Small intestine (tissue), 7 donors: Measurements from ENCODE around the gene SLC18B1. TPM values are rescaled to one million over a fixed set of nuclear protein-coding genes. Genes with fewer than 3 reads are reported as not detected.
"Not testable (repeated sequence)": the region's sequence is repeated elsewhere in the genome, so short reads cannot be mapped to it uniquely, and the experiment has no call there.

Source experiments
- DNase-seq, 2 donors: peaks; one replicate each; pipeline versions ENCODE4 v3.0.0 to v3.0.0-alpha.2; 2013
- FAIRE-seq: peaks from 2 replicates; lab custom pipeline; 2012; peaks lifted over from hg19 to GRCh38; lab: Jason Lieb, UNC
- H3K27ac ChIP-seq, 3 donors: one replicate each; pipeline ENCODE4 v1.5.1; 2013; ENCODE audit warnings: low read length in 2 of 3, mild to moderate bottlenecking in 2 of 3, control low read depth in 1 of 3, inconsistent platforms in 1 of 3, low read depth in 1 of 3, moderate library complexity in 1 of 3
- H3K27me3 ChIP-seq, 3 donors: one replicate each; pipeline ENCODE4 v1.6.1; 2013; ENCODE audit warnings: low read length in 3 of 3, inconsistent platforms in 1 of 3; ENCODE audit not compliant: control insufficient read depth in 3 of 3, insufficient read depth in 3 of 3
- H3K36me3 ChIP-seq, 3 donors: one replicate each; pipeline ENCODE4 v1.6.1; 2013; ENCODE audit warnings: low read length in 3 of 3, inconsistent platforms in 1 of 3, low read depth in 1 of 3, mild to moderate bottlenecking in 1 of 3, moderate library complexity in 1 of 3; ENCODE audit not compliant: control insufficient read depth in 3 of 3, insufficient read depth in 2 of 3
- H3K4me1 ChIP-seq, 3 donors: one replicate each; pipeline ENCODE4 v1.6.1; 2013; ENCODE audit warnings: low read length in 2 of 3, inconsistent platforms in 1 of 3, low read depth in 1 of 3, mild to moderate bottlenecking in 1 of 3, moderate library complexity in 1 of 3; ENCODE audit not compliant: control insufficient read depth in 3 of 3, insufficient read depth in 2 of 3
- H3K4me3 ChIP-seq, 3 donors: one replicate each; pipeline ENCODE4 v1.5.1; 2013; ENCODE audit warnings: low read length in 3 of 3, control low read depth in 1 of 3, inconsistent platforms in 1 of 3, low read depth in 1 of 3, mild to moderate bottlenecking in 1 of 3, moderate library complexity in 1 of 3
- H3K9me3 ChIP-seq, 2 donors: one replicate each; pipeline ENCODE4 v1.6.1; 2013; ENCODE audit warnings: low read depth in 1 of 2, low read length in 1 of 2; ENCODE audit not compliant: control insufficient read depth in 2 of 2, insufficient read depth in 1 of 2
- WGBS, 3 donors: extraction: QIAGEN DNeasy Blood & Tissue Kit; methylation state at CpG; one replicate each; pipeline ENCODE4 v1.1.7; 2013; 5-methylcytosine and 5-hydroxymethylcytosine counted together
- polyA plus RNA-seq, 4 donors: library from polyadenylated mRNA; stranded (reverse) in 3 of 4; unstranded in 1 of 4; fragments of 200-250 nt in 3 of 4; fragments of 120-200 nt in 1 of 4; gene quantifications; one replicate each; pipeline versions ENCODE4 v1.2.1 to v1.2.3, GENCODE V29; 2013
- donor health status: healthy with polysubstance abuse.
- donor health status: control.
- donor health status: control.
- donor health status: Bipolar disorder and iron deficiency.
- donor health status: healthy.

SLC18B1 gene
- polyA plus RNA-seq, 4 donors, result 6.2 to 23.0 (median 15.0) TPM

DNA sequence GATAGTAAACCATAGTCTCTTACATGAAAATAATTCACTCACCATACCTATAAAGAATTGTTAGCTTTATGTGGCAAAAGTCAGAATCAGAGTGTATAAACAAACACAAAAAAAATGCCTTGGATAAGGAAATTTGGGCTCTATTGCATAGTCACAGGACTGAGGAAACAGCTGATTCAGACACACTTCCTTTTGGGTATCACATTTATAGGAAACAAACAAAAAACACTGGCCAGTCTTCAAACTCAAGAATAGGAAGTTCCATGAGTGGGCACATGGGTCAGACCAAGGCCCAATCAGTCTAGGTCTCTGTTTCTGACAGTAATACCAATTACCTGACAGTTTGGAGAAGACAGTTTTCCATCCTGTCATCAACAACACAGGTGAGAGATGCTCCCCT, 8.0 kb downstream of the SLC18B1 start:
- FAIRE-seq, result no peak
- peaks cover 2 to 24% (median 2%) of the 10 kb centered on the region in 3 donors for H3K36me3 ChIP-seq

GRCh38 chr6:132789396-132789776, 9.1 kb downstream of the SLC18B1 start:
- DNase-seq (no peak), FAIRE-seq (no peak)
- no peaks in the 10 kb centered on the region for H3K9me3 ChIP-seq
- no peaks in the 10 kb centered on the region for H3K4me1 ChIP-seq
- no peak overlapping the region for H3K4me3 ChIP-seq
- H3K36me3 ChIP-seq, result peaks cover 2 to 19% (median 6%) of the 10 kb centered on the region in 3 donors
- 91 to 96% (median 93%) methylated on average over 4 of the region's 4 CpGs for WGBS, 3 donors
- H3K27ac ChIP-seq, result no peak overlapping the region
- no peaks in the 10 kb centered on the region for H3K27me3 ChIP-seq

More for the DNA sequence above, 8.0 kb downstream of the SLC18B1 start:
- H3K4me1 ChIP-seq, result no peaks in the 10 kb centered on the region
- H3K9me3 ChIP-seq, result no peaks in the 10 kb centered on the region
- H3K27ac ChIP-seq, result no peak overlapping the region
- DNase-seq, result no peak
- no peaks in the 10 kb centered on the region for H3K27me3 ChIP-seq
- H3K4me3 ChIP-seq, result no peak overlapping the region

DNA sequence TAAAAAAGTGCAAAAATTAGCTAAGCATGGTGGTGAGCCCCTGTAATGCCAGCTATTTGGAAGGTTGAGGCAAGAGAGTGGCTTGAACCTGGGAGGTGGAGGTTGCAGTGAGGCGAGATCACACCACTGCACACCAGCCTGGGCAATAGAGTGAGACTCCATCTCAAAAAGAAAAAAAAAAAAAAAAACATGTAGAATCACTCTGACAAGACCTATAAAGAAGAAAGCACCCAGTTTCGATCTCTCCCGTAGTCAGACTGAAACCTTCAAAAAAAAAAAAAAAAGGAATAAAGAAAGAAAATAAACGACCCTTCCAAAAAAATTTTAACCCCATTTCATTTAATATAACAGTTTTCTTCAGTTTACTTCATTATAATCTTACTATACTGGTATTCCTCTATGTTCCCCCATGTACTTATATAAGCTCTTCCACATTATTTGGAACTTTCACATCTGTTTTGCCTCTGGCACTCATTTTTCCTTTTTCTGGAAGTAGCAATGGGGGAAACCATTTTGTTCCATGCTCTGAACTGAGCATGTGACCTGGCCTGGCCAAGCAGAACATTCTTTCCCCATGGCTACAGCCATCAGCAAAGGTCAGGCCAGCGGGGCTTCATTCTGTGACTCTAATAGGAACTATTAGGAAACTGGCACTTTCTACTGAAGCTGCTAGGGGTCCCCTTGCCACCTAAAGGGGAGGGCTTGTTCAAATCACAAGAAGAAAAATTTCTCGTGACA, 9.6 kb downstream of the SLC18B1 start:
- Histone ChIP-seq H3K4me1 (no peaks in the 10 kb centered on the region), H3K27ac (no peak overlapping the region), H3K9me3 (no peaks in the 10 kb centered on the region), H3K27me3 (no peaks in the 10 kb centered on the region), H3K4me3 (no peak overlapping the region), H3K36me3 (peaks cover 2 to 17% (median 6%) of the 10 kb centered on the region in 3 donors)
- DNase-seq (no peak), FAIRE-seq (no peak)
- 85 to 89% (median 89%) methylated on average over 6 of the region's 6 CpGs for WGBS, 3 donors

GRCh38 chr6:132785936-132786335, 12.5 kb downstream of the SLC18B1 start:
- H3K9me3 ChIP-seq, result no peaks in the 10 kb centered on the region
- H3K4me3 ChIP-seq, result no peak overlapping the region
- peaks cover 2 to 28% (median 12%) of the 10 kb centered on the region in 3 donors for H3K36me3 ChIP-seq
- no peaks in the 10 kb centered on the region for H3K4me1 ChIP-seq
- FAIRE-seq (no peak), DNase-seq (no peak)
- 77 to 96% (median 91%) methylated on average over 7 of the region's 7 CpGs for WGBS, 3 donors
- H3K27me3 ChIP-seq, result no peaks in the 10 kb centered on the region
- H3K27ac ChIP-seq, result no peak overlapping the region

GRCh38 chr6:132780770-132781371, 17.6 kb downstream of the SLC18B1 start:
- Histone ChIP-seq H3K27me3 (no peaks in the 10 kb centered on the region), H3K9me3 (no peaks in the 10 kb centered on the region), H3K36me3 (peaks cover 10 to 30% (median 16%) of the 10 kb centered on the region in 3 donors), H3K4me1 (no peaks in the 10 kb centered on the region), H3K4me3 (no peak overlapping the region), H3K27ac (no peak overlapping the region)
- DNase-seq (no peak), FAIRE-seq (no peak)
- 74 to 91% (median 89%) methylated on average over 2 of the region's 2 CpGs for WGBS, 3 donors

- not testable (repeated sequence) for H3K27ac ChIP-seq, DNase-seq, H3K27me3 ChIP-seq, H3K9me3 ChIP-seq, H3K4me3 ChIP-seq, H3K4me1 ChIP-seq, FAIRE-seq
- peaks cover 10 to 26% (median 11%) of the 10 kb centered on the region in 3 donors for H3K36me3 ChIP-seq
- WGBS, 3 donors, result 79 to 88% (median 80%) methylated on average over 8 of the region's 8 CpGs
Observed at GRCh38 chr6:132777881-132778280, 20.6 kb downstream of the SLC18B1 start.

- Histone ChIP-seq H3K36me3 (peaks cover 0 to 8% (median 3%) of the 10 kb centered on the region in 3 donors), H3K9me3 (no peaks in the 10 kb centered on the region), H3K4me1 (no peaks in the 10 kb centered on the region), H3K27me3 (no peaks in the 10 kb centered on the region), H3K4me3 (no peak overlapping the region), H3K27ac (no peak overlapping the region)
- WGBS, 3 donors, result 13 to 32% (median 15%) methylated on average over 6 of the region's 6 CpGs
- FAIRE-seq (no peak), DNase-seq (peak; percentile 80)
Observed at GRCh38 chr6:132768051-132768517, 30.4 kb downstream of the SLC18B1 start.

DNA sequence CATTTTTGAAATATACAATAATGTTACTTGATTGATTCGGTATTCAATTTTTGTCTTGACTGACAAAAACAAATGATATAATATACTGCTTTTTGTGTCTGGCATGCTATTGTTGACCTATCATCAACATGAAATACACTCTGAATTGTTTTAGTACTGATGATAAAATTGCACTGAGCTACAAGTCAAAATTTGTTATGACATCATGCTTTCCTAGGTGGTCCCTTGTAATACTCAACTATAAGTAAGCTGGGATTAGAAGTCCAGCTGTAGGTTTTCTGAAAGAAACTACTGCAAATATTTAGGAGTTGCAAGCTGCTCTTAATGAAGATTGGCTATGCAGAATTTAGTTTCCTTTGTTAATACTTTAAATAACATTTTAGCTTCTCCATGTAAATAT, 32.9 kb downstream of the SLC18B1 start:
- Histone ChIP-seq H3K4me1 (no peaks in the 10 kb centered on the region), H3K9me3 (no peaks in the 10 kb centered on the region), H3K27ac (no peak overlapping the region), H3K4me3 (no peak overlapping the region), H3K36me3 (peaks cover 0 to 3% (median 3%) of the 10 kb centered on the region in 3 donors), H3K27me3 (no peaks in the 10 kb centered on the region)
- no peak for FAIRE-seq
- 84 to 93% (median 87%) methylated on average over 1 of the region's 1 CpG for WGBS, 3 donors
- DNase-seq, result no peak
